Vagina (tissue), 2 donors: Measurements from ENCODE around the gene CFAP100.

Source experiments
- CTCF ChIP-seq, 3 experiments: fragments of 450-650 bp in 2 of 3; fragments of 200-600 bp in 1 of 3; sonication (generic) in 1 of 3; IDR thresholded peaks; one replicate each; pipeline ENCODE4 v1.5.1; 2017 to 2019; ENCODE audit warnings: antibody characterized with exemption in 3 of 3, mild to moderate bottlenecking in 2 of 3, moderate library complexity in 2 of 3
- POLR2A ChIP-seq, 2 donors: fragments of 450-650 bp; IDR thresholded peaks; one replicate each; pipeline ENCODE4 v1.6.1; 2017; ENCODE audit warnings: antibody characterized with exemption in 2 of 2, mild to moderate bottlenecking in 2 of 2, moderate library complexity in 2 of 2
- POLR2AphosphoS5 ChIP-seq, 2 donors: sonication (generic); formaldehyde crosslinking; IDR thresholded peaks; one replicate each; pipeline ENCODE4 v1.9.0; 2017; ENCODE audit warnings: antibody characterized with exemption in 2 of 2, mild to moderate bottlenecking in 2 of 2, low read depth in 1 of 2; ENCODE audit not compliant: insufficient read depth in 1 of 2

GRCh38 chr3:126484148-126484547 lies 89.4 kb downstream of the CFAP100 start:
- TF ChIP-seq POLR2AphosphoS5 (IDR thresholded peaks at IDR 0.05; ENCODE audit: insufficient read depth in 1 of 2, low read depth in 1 of 2) (no peak), CTCF (IDR thresholded peaks at IDR 0.05) (no peak), POLR2A (IDR thresholded peaks at IDR 0.05) (no peak)
